ENCODE data around the gene MLH1. TPM values are rescaled to one million over a fixed set of nuclear protein-coding genes. Genes with fewer than 3 reads are reported as not detected.

MLH1 gene
- polyA plus RNA-seq, 1 of the 3 experiments (the other 2 are of a cell fraction) = 24.0 TPM

DNA sequence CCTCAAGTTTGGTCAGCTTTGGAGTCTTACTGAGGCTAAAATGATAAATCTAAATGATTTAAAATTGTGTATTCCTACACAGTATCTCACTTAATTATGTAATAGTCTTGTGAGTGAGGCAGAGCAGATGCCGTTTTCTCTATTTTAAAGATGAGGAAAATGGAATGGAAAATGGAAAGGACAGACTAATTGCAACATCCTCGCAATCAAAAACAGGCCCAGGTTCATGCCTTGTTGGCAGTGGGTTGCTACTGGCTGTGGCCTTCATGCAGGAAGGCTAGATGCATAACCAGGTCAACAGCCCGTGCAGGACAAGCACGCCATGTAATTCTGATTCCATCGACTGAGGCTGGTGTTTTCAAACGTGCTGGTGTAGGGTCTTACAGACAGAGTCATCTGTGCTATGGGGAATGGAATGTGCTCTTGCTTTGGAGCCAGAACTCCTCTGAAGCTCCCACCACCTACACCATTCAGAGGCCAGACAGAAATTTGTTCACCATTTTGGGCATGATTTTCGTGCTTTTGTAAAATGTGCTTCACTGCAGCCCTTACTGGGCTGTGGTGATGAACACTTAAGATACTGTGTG is 37.9 kb downstream of the MLH1 start:
- Histone ChIP-seq H2AFZ (ENCODE audit: low read depth) (no peak overlapping the region), H3F3A (replicated peaks; ENCODE audit: insufficient read depth) (peaks cover 5% of the 10 kb centered on the region), H3K27ac (ENCODE audit: low read depth in 2 of 2, low read length in 1 of 2) (0 out of 4 replicates have a peak overlapping the region, but pooled peaks of 1 of the 2 experiments have one; percentile 34), H3K9ac (no peak overlapping the region), H3K4me3 (ENCODE audit: low read depth in 2 of 2, low read length in 1 of 2) (no peak overlapping the region), H3K4me2 (no peak overlapping the region), H3K27me3 (ENCODE audit: insufficient read depth) (no peaks in the 10 kb centered on the region), H3K4me1 (ENCODE audit: control insufficient read depth in 1 of 2, insufficient read depth in 2 of 2, low read depth in 1 of 2, low read length in 1 of 2) (peaks cover 0 to 2% of the 10 kb centered on the region in 2 experiments; a peak in 1 of 4 replicates), H3K9me3 (0 out of 2 replicates have a peak, but pooled peaks cover 5% of the 10 kb centered on the region), H3K79me2 (ENCODE audit: insufficient read depth) (no peaks in the 10 kb centered on the region), H3K36me3 (replicated peaks in 1 of 2; ENCODE audit: control insufficient read depth in 1 of 2, insufficient read depth in 2 of 2, low read length in 1 of 2) (peaks cover 49 to 68% of the 10 kb centered on the region in 2 experiments), H3K9me2 (no peaks in the 10 kb centered on the region), H4K20me1 (ENCODE audit: insufficient read depth) (no peaks in the 10 kb centered on the region)
- TF ChIP-seq, protein P1, sequence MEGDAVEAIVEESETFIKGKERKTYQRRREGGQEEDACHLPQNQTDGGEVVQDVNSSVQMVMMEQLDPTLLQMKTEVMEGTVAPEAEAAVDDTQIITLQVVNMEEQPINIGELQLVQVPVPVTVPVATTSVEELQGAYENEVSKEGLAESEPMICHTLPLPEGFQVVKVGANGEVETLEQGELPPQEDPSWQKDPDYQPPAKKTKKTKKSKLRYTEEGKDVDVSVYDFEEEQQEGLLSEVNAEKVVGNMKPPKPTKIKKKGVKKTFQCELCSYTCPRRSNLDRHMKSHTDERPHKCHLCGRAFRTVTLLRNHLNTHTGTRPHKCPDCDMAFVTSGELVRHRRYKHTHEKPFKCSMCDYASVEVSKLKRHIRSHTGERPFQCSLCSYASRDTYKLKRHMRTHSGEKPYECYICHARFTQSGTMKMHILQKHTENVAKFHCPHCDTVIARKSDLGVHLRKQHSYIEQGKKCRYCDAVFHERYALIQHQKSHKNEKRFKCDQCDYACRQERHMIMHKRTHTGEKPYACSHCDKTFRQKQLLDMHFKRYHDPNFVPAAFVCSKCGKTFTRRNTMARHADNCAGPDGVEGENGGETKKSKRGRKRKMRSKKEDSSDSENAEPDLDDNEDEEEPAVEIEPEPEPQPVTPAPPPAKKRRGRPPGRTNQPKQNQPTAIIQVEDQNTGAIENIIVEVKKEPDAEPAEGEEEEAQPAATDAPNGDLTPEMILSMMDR (IDR thresholded peaks at IDR 0.05) = no peak
- no peak for TF ChIP-seq TAF1 (IDR thresholded peaks at IDR 0.05; ENCODE audit: borderline replicate concordance, low read depth, low read length)
- no peak for TF ChIP-seq SIN3A (IDR thresholded peaks at IDR 0.05; ENCODE audit: borderline replicate concordance, low read depth, low read length)
- no peak for TF ChIP-seq ELF1 (IDR thresholded peaks at IDR 0.05)
- TF ChIP-seq, protein P2, sequence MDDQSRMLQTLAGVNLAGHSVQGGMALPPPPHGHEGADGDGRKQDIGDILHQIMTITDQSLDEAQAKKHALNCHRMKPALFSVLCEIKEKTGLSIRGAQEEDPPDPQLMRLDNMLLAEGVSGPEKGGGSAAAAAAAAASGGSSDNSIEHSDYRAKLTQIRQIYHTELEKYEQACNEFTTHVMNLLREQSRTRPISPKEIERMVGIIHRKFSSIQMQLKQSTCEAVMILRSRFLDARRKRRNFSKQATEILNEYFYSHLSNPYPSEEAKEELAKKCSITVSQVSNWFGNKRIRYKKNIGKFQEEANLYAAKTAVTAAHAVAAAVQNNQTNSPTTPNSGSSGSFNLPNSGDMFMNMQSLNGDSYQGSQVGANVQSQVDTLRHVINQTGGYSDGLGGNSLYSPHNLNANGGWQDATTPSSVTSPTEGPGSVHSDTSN (IDR thresholded peaks at IDR 0.05) = no peak
- no peak for TF ChIP-seq EP300 (IDR thresholded peaks at IDR 0.05; ENCODE audit: borderline replicate concordance in 1 of 2, low read depth in 1 of 2, low read length in 1 of 2)
- TF ChIP-seq RFX5 (IDR thresholded peaks at IDR 0.05; ENCODE audit: low read length) = no peak
- TF ChIP-seq, protein P3, sequence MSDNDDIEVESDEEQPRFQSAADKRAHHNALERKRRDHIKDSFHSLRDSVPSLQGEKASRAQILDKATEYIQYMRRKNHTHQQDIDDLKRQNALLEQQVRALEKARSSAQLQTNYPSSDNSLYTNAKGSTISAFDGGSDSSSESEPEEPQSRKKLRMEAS (IDR thresholded peaks at IDR 0.05; ENCODE audit: low read depth) = no peak
- no peak for TF ChIP-seq RCOR1 (IDR thresholded peaks at IDR 0.05; ENCODE audit: low read length)
- TF ChIP-seq EZH2phosphoT487 (IDR thresholded peaks at IDR 0.05; ENCODE audit: borderline replicate concordance, low read depth) = no peak
- ChIA-PET POLR2A (interaction anchor here (1.0 to 1.1 kb wide), 2 partner anchors 11 to 42 kb away, joined by 3 read pairs; no protein-coding TSS in a partner anchor), CTCF (no interaction called here)
- DNase-seq = no peak
- 89% methylated on average over 6 of the region's 7 CpGs for WGBS (ENCODE audit: low lambda C conversion rate)

DNA sequence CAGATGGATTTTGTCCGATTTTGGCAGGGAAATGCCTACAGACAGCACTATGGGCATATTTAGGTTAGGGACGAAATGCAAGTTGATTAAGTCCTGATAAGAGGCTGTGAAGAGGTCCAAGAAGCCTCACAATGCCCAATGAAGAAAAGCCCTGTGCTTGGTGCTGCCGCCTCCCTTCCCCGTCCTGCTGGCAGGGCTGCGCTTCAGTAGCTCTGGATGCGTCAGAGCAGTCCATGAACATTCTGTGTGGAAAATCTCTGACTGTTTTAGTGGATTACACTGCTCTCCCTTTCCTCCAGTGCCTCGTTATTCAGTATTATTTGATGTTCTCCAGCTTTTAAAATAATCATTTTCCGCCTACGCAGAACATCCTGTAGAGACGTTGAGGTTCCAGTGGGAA is 39.6 kb downstream of the MLH1 start:
- peaks cover 8% of the 10 kb centered on the region for H3F3A ChIP-seq (replicated peaks; ENCODE audit: insufficient read depth)
- peaks cover 37 to 67% of the 10 kb centered on the region in 2 experiments for H3K36me3 ChIP-seq (replicated peaks in 1 of 2; ENCODE audit: control insufficient read depth in 1 of 2, insufficient read depth in 2 of 2, low read length in 1 of 2)
- WGBS (ENCODE audit: low lambda C conversion rate) = 93% methylated on average over 10 of the region's 10 CpGs
- peaks cover 0 to 2% of the 10 kb centered on the region in 2 experiments; a peak in 1 of 4 replicates for H3K4me1 ChIP-seq (ENCODE audit: control insufficient read depth in 1 of 2, insufficient read depth in 2 of 2, low read depth in 1 of 2, low read length in 1 of 2)
- DNase-seq = no peak
- H3K9me3 ChIP-seq = 0 out of 2 replicates have a peak, but pooled peaks cover 7% of the 10 kb centered on the region
- H3K27ac ChIP-seq (ENCODE audit: low read depth in 2 of 2, low read length in 1 of 2) = no peak overlapping the region
- no peaks in the 10 kb centered on the region for H3K79me2 ChIP-seq (ENCODE audit: insufficient read depth)
- CTCF ChIA-PET = no interaction called here
- H3K27me3 ChIP-seq (ENCODE audit: insufficient read depth) = no peaks in the 10 kb centered on the region
- no peak overlapping the region for H3K4me3 ChIP-seq (ENCODE audit: low read depth in 2 of 2, low read length in 1 of 2)
- no peak overlapping the region for H3K4me2 ChIP-seq
- no peaks in the 10 kb centered on the region for H4K20me1 ChIP-seq (ENCODE audit: insufficient read depth)
- POLR2A ChIA-PET = no interaction called here
- H3K9ac ChIP-seq = no peak overlapping the region
- no peak overlapping the region for H2AFZ ChIP-seq (ENCODE audit: low read depth)
- no peaks in the 10 kb centered on the region for H3K9me2 ChIP-seq
- TF ChIP-seq NRF1 (IDR thresholded peaks at IDR 0.05; ENCODE audit: low read depth, low read length) (no peak), FOSL2 (IDR thresholded peaks at IDR 0.05; ENCODE audit: borderline replicate concordance, low read depth) (no peak), NFIC (IDR thresholded peaks at IDR 0.05; ENCODE audit: borderline replicate concordance) (no peak), SMC3 (IDR thresholded peaks at IDR 0.05; ENCODE audit: low read depth, low read length) (no peak), JUND (IDR thresholded peaks at IDR 0.05) (no peak), TCF12 (IDR thresholded peaks at IDR 0.05) (no peak), TAF1 (IDR thresholded peaks at IDR 0.05; ENCODE audit: borderline replicate concordance, low read depth, low read length) (no peak), CHD2 (IDR thresholded peaks at IDR 0.05; ENCODE audit: low read length, partially characterized antibody) (no peak)
- TF ChIP-seq, protein P1 (IDR thresholded peaks at IDR 0.05) = no peak
- TF ChIP-seq, protein P2 (IDR thresholded peaks at IDR 0.05) = no peak
- TF ChIP-seq, protein P4, sequence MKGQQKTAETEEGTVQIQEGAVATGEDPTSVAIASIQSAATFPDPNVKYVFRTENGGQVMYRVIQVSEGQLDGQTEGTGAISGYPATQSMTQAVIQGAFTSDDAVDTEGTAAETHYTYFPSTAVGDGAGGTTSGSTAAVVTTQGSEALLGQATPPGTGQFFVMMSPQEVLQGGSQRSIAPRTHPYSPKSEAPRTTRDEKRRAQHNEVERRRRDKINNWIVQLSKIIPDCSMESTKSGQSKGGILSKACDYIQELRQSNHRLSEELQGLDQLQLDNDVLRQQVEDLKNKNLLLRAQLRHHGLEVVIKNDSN (IDR thresholded peaks at IDR 0.05; ENCODE audit: borderline replicate concordance, low read depth) = no peak
